NCI-H2171 (cell line): ENCODE results near the gene EBLN1.

Source experiments
- DNase-seq: peaks from one replicate; lab custom pipeline; 2025; lab: John Stamatoyannopoulos, UW

The EBLN1 gene

DNA sequence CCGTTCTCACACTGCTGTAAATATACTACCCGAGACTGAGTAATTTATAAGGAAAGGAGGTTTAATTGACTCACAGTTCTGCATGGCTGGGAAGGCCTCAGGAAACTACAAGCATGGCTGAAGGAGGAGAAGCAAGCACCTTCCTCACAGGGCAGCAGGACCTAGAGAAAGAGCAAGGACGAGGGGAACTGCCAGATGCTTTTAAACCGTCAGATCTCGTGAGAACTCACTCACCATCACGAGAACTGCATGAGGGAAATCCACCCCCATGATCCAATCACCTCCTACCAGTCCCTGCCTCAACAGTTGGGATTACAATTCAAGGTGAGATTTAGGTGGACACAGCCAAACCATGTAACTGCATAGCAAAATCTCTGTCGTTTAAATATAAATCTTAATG lies at the start of gene EBLN1:
Gene EBLN1, minus strand, starts transcription at position 174 of the 400 bp plus-strand sequence. CDS start 8,032 bp downstream, outside the sequence.
- no peak for DNase-seq

- DNase-seq, result no peak
Observed at GRCh38 chr10:22265839-22266537, 48.2 kb upstream of the EBLN1 start.

DNA sequence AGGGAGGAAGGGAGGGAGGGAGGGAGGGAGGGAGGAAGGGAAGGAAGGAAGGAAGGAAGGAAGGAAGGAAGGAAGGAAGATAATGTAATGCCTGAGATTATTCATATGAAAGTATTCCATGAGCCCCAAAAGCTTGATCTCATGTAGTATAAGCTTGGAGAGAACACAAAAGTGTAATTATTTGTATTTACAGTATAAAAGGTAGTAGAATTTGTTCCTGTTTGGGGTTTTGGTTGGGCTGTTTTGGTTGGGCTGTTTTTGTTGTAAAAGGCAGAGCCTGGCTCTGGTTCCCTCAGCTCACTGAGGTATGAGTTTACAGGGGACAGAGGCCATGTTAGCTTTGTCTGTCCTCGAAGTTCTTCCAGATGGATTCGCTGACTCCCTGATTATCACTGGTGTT lies 45.3 kb upstream of the EBLN1 start:
- DNase-seq, result no peak

GRCh38 chr10:22259280-22259679 lies 41.5 kb upstream of the EBLN1 start:
- no peak for DNase-seq

GRCh38 chr10:22258471-22258870 lies 40.7 kb upstream of the EBLN1 start:
- no peak for DNase-seq

DNA sequence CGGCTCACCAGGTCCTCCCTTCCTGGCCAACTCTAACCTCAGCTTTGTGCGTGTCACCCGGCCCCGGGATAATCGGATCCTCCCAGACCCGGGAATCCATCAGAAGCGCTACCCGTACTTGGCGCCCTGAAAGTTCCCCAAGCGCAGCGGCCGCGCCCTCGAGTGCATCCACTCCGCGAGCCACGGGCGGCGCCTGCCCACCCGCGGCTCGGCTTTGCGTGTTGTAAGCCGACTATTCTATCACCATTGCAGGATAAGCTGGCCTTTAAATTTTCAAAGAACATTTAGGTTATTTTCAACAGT lies 35.7 kb upstream of the EBLN1 start:
- DNase-seq, result no peak

DNA sequence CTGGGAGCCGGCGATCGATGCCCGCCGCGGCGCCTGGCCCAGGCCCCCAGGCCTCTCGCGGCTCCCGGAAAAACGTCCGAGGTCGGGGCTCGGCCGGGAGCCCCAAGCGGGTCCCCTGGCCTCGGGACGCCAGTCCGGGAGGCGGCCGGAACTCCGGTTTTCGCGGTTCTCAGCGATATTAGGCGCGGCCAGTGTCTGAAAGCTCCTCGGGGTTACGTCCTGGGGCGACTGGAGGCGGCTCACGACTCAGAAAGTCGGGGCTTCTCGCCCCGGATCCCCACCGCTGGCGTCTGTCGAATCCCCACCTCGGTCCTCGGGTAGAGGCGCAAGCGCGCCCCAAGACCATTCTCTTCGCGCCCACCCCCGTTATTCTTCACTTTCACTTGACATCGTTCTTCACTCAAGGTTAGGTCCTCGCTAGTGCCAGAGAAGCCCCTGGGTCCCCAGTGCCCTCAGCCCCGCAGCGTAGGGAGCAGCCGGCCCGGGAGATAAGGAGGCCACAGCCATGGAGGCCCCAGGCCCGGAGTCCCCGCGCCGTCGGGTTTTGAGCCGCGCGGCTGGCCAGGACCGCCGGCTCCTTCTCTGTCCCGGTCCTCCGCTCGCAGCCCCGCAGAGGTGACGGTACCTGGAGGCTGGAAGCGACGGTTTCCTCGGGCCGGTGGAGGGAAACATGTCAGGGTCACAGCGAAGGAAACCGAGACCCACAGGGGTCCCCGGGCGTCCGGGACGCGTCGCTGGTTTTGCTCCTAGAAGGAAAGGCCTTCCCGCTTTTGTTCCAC lies 35.2 kb upstream of the EBLN1 start:
- no peak for DNase-seq

- no peak for DNase-seq
Observed at GRCh38 chr10:22252224-22252800, 34.5 kb upstream of the EBLN1 start.

- no peak for DNase-seq
Observed at GRCh38 chr10:22251751-22252223, 34.0 kb upstream of the EBLN1 start.

GRCh38 chr10:22250897-22251660 lies 33.3 kb upstream of the EBLN1 start:
- DNase-seq, result no peak

GRCh38 chr10:22247636-22248035 lies 29.8 kb upstream of the EBLN1 start:
- no peak for DNase-seq

DNA sequence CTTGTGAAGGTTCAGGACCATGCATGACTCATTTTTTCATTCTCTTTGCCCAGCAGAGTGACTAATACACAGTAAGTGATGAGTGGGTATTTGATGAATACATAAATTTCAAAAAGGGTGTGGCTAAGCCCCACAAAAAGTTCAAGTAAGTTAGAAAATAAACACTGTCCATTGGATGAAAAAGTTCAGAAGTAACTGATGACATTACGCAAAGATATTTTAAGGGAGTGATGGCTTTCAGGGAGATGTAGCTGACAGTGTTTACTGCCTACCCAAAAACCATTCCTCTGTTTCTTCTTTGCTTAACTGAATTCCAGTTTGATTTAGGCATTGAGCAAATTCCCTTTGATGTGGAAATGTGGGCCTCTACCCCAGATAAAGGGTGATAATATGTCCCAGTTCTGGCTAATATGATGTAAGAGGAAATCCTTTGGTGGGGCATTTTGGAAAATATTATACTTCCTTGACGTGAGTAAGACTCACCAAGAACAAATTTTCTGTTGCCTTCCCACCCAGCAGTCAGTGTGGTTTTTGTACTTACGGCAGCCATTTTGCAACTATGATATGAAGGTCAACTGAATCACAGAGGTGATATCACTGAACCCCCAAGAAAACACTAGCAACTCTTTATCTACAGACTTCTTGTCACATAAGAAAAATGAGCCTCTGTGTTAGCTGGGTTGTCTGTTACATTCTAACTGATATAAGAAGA lies 29.0 kb upstream of the EBLN1 start:
- no peak for DNase-seq

DNA sequence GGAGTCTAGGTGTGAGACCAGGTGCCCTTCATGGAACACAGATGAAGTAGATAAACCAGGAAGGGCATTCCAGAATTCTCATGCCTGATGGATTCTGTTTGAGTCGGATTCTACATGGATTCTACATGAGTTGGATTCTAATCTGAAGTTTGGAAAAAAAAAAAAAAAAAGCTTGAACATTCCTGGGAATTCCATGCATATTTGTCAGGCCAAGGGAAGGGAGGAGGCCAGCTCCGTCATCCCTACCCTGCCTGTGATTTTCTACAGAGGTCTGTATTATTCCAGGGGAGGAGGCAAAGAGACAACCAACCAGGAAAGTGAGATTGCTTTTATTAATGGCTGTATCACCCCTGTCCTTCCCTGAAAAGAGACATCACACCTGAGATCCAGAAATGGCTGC lies 27.8 kb upstream of the EBLN1 start:
- DNase-seq, result no peak

DNA sequence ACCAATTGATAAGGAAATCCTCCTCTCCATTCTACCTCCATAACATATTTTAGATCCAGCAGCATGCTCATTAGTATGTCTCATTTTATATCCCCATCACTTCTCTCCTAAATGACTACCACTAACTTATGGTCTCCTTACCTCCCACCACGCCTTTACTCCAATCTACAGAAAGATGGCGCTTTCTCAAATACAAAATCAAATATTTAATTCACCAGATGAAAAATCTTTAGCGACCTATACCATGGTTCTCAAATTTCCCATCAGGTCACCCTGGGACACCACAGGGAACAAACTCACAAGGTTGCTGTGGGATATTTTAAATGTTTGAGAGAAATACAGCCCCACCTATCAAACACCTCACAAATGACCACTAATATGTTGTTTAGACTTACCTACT lies 27.0 kb upstream of the EBLN1 start:
- DNase-seq, result no peak

GRCh38 chr10:22244001-22244400 lies 26.2 kb upstream of the EBLN1 start:
- no peak for DNase-seq

DNA sequence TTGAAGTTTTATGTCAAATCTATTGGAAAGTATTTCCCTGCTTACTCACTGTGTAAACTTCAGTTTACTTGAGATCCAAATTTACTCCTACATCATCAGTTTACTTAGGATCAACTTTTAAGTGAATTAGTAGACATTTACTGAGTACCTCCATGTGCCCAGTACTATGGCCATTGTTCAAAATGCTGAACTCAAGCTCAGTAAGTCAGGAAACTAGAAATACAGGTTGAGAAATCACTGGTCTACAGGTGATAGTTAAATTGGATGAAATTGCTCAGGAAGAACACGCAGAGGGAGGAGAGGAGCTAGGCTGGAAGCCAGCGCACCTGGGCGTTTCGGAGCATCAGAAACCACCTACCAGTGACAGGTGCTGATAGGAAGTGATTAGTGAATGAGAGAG lies 25.5 kb upstream of the EBLN1 start:
- DNase-seq, result no peak

DNA sequence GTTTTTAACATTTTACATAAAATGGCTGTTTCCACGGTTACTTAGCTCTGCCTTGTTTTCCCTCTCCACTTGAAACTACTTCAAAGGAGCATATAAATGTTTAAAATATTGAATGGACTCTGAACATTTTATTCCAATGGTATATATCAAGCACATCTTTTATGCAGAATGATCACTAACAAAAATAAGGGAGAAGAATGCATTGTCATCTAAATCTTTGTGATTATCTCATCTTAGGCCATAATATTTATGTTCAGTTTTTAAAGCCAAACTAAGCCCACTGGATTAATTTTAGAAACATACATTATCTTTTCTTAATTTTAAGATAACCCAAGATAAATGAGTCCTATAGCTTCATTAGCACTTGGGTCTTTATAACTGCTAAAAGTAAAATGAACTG lies 13.4 kb upstream of the EBLN1 start:
- DNase-seq, result no peak

GRCh38 chr10:22230158-22230833 lies 12.5 kb upstream of the EBLN1 start:
- DNase-seq, result peak; percentile 34

DNA sequence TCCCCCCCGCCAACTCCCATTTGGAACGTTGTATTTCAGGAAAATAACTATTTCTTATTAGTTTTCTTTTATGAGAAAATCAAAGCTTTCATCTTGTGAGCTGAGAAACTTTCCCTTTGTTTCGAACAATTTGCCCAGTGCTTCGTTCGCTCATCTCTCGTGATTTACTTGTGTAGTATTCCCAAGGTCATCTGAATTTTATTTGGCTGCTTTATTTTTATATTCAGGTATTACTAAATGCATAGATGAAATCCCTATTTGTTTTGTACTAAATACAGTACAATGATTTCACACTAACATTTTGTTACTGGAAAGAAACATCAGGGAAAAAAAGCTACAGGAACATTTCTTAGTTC lies 12.0 kb upstream of the EBLN1 start:
- no peak for DNase-seq

DNA sequence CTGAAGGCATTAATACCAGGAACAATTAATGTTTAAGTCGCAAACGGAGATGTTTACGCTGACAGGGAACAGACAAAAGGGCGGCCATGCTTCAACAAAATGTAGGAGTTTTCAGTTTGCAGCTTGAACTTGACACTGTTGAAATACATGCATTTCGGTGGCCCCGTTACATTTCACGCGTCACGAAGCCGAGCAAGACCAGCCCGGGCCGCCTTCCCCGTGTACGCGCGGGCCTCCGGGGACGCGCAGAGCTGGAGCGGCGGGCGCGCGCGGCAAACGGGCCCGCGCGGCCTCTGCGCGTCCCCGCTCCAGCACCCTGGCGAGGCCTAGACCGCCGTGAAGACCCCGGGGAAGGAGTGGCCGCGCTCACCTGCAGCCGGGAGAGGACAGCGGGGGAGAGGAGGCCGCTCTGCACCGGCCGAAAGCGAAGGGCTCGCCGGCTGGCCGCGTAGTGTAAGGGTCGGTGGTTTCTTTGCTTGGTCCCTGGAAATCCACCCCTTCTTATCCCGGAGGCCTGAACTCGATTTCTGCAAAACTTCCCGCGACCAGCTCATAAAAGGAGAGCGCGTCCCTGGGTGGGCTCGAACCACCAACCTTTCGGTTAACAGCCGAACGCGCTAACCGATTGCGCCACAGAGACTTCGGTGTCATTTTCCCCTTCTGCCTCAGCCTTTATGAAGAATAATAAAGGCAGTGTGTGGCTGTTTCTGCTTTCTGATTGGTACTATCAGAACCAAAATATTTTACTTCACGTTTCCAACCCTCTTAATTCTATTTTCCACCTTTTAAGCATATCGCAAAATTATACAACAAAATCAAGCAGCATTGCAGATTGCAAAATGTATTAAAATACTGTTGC lies 11.4 kb upstream of the EBLN1 start:
- DNase-seq, result peak; percentile 76
